HepG2 (cell line): ENCODE results near the gene SHANK2. TPM values are rescaled to one million over a fixed set of nuclear protein-coding genes. Genes with fewer than 3 reads are reported as not detected.

Experiments
- EP300 ChIP-seq, 3 experiments: sonication (generic) in 1 of 3; formaldehyde crosslinking in 1 of 3; IDR thresholded peaks; 2 replicates each; pipeline versions ENCODE4 v1.5.1 to v1.6.1; 2011 to 2020; ENCODE audit warnings: low read depth in 2 of 3, low read length in 2 of 3, borderline replicate concordance in 1 of 3, improper control_type of control experiment in 1 of 3, mild to moderate bottlenecking in 1 of 3, missing genetic modification reagents in 1 of 3, moderate library complexity in 1 of 3
- FOXJ3 ChIP-seq: sonication (generic); formaldehyde crosslinking; IDR thresholded peaks from 2 replicates; pipeline ENCODE4 v1.4.0; 2020; ENCODE audit warnings: missing genetic modification reagents, mild to moderate bottlenecking, borderline replicate concordance
- FOXK1 ChIP-seq: sonication (generic); formaldehyde crosslinking; IDR thresholded peaks from 2 replicates; pipeline ENCODE4 v1.4.0; 2020; ENCODE audit warnings: low read depth, missing genetic modification reagents, borderline replicate concordance
- GATA4 ChIP-seq: sonication (generic); IDR thresholded peaks from 2 replicates; pipeline ENCODE4 v1.6.1; 2016; ENCODE audit warnings: antibody characterized with exemption, low read depth, borderline replicate concordance
- HNRNPLL ChIP-seq: fragments of 200-400 bp; formaldehyde crosslinking; IDR thresholded peaks from 2 replicates; pipeline ENCODE4 v1.6.1; 2017; ENCODE audit warnings: mild to moderate bottlenecking, low read depth, low read length; ENCODE audit not compliant: poor library complexity, severe bottlenecking
- IRF2 ChIP-seq: IDR thresholded peaks from 2 replicates; pipeline ENCODE4 v1.6.1; 2018; ENCODE audit warnings: missing genetic modification reagents, missing compliant biosample characterization
- KDM3A ChIP-seq: IDR thresholded peaks from 2 replicates; pipeline ENCODE4 v1.6.1; 2018; ENCODE audit warnings: low read depth, missing compliant biosample characterization
- KDM6A ChIP-seq: IDR thresholded peaks from 2 replicates; pipeline ENCODE4 v1.6.1; 2016; ENCODE audit warnings: low read depth
- NFE2L2 ChIP-seq: fragments of 150-350 bp; IDR thresholded peaks from 2 replicates; pipeline ENCODE4 v1.6.1; 2014; ENCODE audit warnings: low read length
- ZNF556 ChIP-seq: sonication (generic); formaldehyde crosslinking; IDR thresholded peaks from 2 replicates; pipeline ENCODE4 v1.4.0; 2020; ENCODE audit warnings: mild to moderate bottlenecking, missing genetic modification reagents, borderline replicate concordance
- ZNF598 ChIP-seq: sonication (generic); formaldehyde crosslinking; IDR thresholded peaks from 2 replicates; pipeline ENCODE4 v1.5.1; 2020; ENCODE audit warnings: mild to moderate bottlenecking, missing genetic modification reagents, borderline replicate concordance
- ZSCAN25 ChIP-seq: sonication (generic); formaldehyde crosslinking; IDR thresholded peaks from 2 replicates; pipeline ENCODE4 v1.8.0; 2022; ENCODE audit warnings: mild to moderate bottlenecking, missing genetic modification reagents
- polyA plus RNA-seq, 8 experiments: library from polyadenylated mRNA; depleted of rRNA in 3 of 8; stranded (reverse) in 7 of 8; unstranded in 1 of 8; fragments of >200 nt; fragmentation: Illumina TruSeq in 4 of 8; extraction: Trizol in 4 of 8; gene quantifications; 2 replicates each; pipeline versions ENCODE4 v1.2.1 to v1.2.3, GENCODE V29; 2011 to 2016; ENCODE audit warnings: low read depth in 4 of 8, missing spikeins in 1 of 8, mixed read lengths in 1 of 8; ENCODE audit not compliant: insufficient read depth in 1 of 8
- total RNA-seq, 5 experiments: library from RNA; depleted of rRNA; stranded (reverse); fragments of >200 nt; fragmentation: Illumina TruSeq; extraction: Trizol; gene quantifications; 2 replicates each; pipeline ENCODE4 v1.2.3, GENCODE V29; 2016; ENCODE audit warnings: low read depth in 1 of 5
- TF ChIP-seq, protein P1 (sequence below): sonication (generic); formaldehyde crosslinking; IDR thresholded peaks from 2 replicates; pipeline ENCODE4 v1.4.0; 2020; ENCODE audit warnings: mild to moderate bottlenecking, missing genetic modification reagents
- TF ChIP-seq, protein P2 (sequence below): sonication (generic); formaldehyde crosslinking; IDR thresholded peaks from 2 replicates; pipeline ENCODE4 v1.4.0; 2020; ENCODE audit warnings: missing genetic modification reagents
- TF ChIP-seq, protein P3 (sequence below): sonication (generic); formaldehyde crosslinking; IDR thresholded peaks from 2 replicates; pipeline ENCODE4 v1.4.0; 2020; ENCODE audit warnings: missing genetic modification reagents
- TF ChIP-seq, protein P4 (sequence below): sonication (generic); formaldehyde crosslinking; IDR thresholded peaks from 2 replicates; pipeline ENCODE4 v1.4.0; 2020; ENCODE audit warnings: missing genetic modification reagents

Gene SHANK2
- total and polyA plus RNA-seq, 2 of the 13 experiments (the other 11 are each of a cell fraction or from before 2014, with no cell fraction given), result 10.2 to 13.0 TPM

DNA sequence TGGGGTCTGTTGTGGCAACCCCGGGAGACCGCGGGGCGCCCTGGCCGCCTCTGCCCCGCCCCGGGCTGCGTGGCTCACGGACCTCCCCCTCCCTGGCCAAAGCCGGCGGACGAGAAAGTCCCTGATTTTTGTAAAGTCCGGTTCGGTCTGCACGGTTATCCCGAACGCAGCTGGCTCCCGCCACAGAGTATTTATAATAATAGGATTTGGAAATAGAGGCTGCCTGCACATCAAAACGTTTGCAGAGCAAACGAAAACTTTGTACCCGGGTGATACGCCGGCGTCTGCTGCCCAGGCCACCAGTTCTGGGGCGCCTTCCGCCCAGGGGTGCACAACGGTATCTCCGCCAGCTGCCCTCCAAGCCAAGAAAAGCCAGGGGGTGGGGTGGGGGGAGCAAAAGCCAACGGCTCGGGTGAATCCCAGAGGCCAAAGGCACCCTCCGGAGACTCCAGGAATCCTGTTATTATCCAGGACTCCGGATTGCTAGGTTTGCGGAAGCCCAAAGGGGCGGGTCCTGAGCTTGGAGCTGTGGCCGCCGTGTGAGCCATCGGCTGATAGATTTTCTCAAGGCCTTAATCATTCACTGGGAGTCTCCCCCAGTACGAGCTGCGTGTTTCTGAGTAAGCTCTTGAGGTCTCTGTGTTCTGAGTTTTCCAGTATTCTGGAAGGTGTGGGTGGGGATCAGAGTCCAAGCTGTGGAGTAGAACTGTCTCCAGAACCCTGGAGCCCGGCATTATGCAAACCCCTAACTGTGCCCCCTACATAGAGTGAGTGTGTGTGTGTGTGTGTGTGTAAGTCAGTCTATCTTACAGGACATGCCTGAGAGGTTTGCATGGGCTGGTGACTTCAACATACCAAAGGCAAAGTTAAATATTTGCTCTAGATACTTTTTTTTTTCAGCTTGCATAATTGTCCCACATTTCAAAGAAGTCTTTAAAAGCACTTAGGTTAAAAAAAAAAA is 673 bp upstream of the SHANK2 start (continued):
- TF ChIP-seq EP300 (IDR thresholded peaks at IDR 0.05; ENCODE audit: low read depth in 2 of 2, low read length in 2 of 2) (peak in 1 of 2 experiments; percentile 88; a peak in 2 of 4 replicates), EP300 (CRISPR knock-in tag; IDR thresholded peaks at IDR 0.05; ENCODE audit: borderline replicate concordance) (peak; percentile 82; the same call in 1 of the 2 replicates), NFE2L2 (no peak), ZSCAN25 (no peak), ZNF556 (peak; percentile 68; the same call in 1 of the 2 replicates), FOXJ3 (CRISPR knock-in tag) (peak; percentile 78; the same call in 1 of the 2 replicates), FOXK1 (peak; percentile 17; the same call in 1 of the 2 replicates), KDM3A (CRISPR knock-in tag) (0 out of 2 replicates have a peak, but pooled peaks have one; percentile 54), ZNF598 (CRISPR knock-in tag) (peak; percentile 85; the same call in 1 of the 2 replicates), KDM6A (CRISPR knock-in tag) (peak; percentile 80), GATA4 (peak; percentile 66; the same call in 1 of the 2 replicates), IRF2 (peak; percentile 19; the same call in 1 of the 2 replicates), HNRNPLL (peak; percentile 67)
- TF ChIP-seq, protein P1, sequence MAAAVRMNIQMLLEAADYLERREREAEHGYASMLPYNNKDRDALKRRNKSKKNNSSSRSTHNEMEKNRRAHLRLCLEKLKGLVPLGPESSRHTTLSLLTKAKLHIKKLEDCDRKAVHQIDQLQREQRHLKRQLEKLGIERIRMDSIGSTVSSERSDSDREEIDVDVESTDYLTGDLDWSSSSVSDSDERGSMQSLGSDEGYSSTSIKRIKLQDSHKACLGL (CRISPR knock-in tag), result no peak
- TF ChIP-seq, protein P2, sequence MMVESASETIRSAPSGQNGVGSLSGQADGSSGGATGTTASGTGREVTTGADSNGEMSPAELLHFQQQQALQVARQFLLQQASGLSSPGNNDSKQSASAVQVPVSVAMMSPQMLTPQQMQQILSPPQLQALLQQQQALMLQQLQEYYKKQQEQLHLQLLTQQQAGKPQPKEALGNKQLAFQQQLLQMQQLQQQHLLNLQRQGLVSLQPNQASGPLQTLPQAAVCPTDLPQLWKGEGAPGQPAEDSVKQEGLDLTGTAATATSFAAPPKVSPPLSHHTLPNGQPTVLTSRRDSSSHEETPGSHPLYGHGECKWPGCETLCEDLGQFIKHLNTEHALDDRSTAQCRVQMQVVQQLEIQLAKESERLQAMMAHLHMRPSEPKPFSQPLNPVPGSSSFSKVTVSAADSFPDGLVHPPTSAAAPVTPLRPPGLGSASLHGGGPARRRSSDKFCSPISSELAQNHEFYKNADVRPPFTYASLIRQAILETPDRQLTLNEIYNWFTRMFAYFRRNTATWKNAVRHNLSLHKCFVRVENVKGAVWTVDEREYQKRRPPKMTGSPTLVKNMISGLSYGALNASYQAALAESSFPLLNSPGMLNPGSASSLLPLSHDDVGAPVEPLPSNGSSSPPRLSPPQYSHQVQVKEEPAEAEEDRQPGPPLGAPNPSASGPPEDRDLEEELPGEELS, result peak; percentile 78
- TF ChIP-seq, protein P3, sequence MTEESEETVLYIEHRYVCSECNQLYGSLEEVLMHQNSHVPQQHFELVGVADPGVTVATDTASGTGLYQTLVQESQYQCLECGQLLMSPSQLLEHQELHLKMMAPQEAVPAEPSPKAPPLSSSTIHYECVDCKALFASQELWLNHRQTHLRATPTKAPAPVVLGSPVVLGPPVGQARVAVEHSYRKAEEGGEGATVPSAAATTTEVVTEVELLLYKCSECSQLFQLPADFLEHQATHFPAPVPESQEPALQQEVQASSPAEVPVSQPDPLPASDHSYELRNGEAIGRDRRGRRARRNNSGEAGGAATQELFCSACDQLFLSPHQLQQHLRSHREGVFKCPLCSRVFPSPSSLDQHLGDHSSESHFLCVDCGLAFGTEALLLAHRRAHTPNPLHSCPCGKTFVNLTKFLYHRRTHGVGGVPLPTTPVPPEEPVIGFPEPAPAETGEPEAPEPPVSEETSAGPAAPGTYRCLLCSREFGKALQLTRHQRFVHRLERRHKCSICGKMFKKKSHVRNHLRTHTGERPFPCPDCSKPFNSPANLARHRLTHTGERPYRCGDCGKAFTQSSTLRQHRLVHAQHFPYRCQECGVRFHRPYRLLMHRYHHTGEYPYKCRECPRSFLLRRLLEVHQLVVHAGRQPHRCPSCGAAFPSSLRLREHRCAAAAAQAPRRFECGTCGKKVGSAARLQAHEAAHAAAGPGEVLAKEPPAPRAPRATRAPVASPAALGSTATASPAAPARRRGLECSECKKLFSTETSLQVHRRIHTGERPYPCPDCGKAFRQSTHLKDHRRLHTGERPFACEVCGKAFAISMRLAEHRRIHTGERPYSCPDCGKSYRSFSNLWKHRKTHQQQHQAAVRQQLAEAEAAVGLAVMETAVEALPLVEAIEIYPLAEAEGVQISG (CRISPR knock-in tag), result 0 out of 2 replicates have a peak, but pooled peaks have one; percentile 32
- TF ChIP-seq, protein P4, sequence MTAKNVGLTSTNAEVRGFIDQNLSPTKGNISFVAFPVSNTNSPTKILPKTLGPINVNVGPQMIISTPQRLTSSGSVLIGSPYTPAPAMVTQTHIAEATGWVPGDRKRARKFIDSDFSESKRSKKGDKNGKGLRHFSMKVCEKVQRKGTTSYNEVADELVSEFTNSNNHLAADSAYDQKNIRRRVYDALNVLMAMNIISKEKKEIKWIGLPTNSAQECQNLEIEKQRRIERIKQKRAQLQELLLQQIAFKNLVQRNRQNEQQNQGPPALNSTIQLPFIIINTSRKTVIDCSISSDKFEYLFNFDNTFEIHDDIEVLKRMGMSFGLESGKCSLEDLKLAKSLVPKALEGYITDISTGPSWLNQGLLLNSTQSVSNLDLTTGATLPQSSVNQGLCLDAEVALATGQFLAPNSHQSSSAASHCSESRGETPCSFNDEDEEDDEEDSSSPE (CRISPR knock-in tag), result 0 out of 2 replicates have a peak, but pooled peaks have one; percentile 14
